WTC11 (cell line): ENCODE data around the gene ALDOA.

Experiments used
- CREM ChIP-seq: sonication (generic); formaldehyde crosslinking; IDR thresholded peaks from 2 replicates; pipeline ENCODE4 v1.8.1; 2022; ENCODE audit warnings: mild to moderate bottlenecking, missing genetic modification reagents, moderate library complexity
- MAX ChIP-seq: sonication (generic); formaldehyde crosslinking; IDR thresholded peaks from 2 replicates; pipeline ENCODE4 v1.8.0; 2022; ENCODE audit warnings: mild to moderate bottlenecking, missing genetic modification reagents
- PREB ChIP-seq: sonication (generic); formaldehyde crosslinking; IDR thresholded peaks from 2 replicates; pipeline ENCODE4 v1.8.1; 2022; ENCODE audit warnings: mild to moderate bottlenecking, missing genetic modification reagents, moderate library complexity, borderline replicate concordance
- RORB ChIP-seq: fragments of 250-450 bp; sonication (Bioruptor Pico); IDR thresholded peaks from 2 replicates; pipeline ENCODE4 v1.9.0; 2021; ENCODE audit warnings: mild to moderate bottlenecking
- SP1 ChIP-seq: sonication (generic); formaldehyde crosslinking; conservative IDR thresholded peaks from 2 replicates; pipeline ENCODE4 v1.8.1; 2022; ENCODE audit warnings: missing genetic modification reagents
- TP53 ChIP-seq: sonication (generic); formaldehyde crosslinking; IDR thresholded peaks from 2 replicates; pipeline ENCODE4 v1.8.1; 2023; ENCODE audit warnings: mild to moderate bottlenecking, missing genetic modification reagents
- ZNF232 ChIP-seq: sonication (generic); formaldehyde crosslinking; IDR thresholded peaks from 2 replicates; pipeline ENCODE4 v1.8.0; 2022; ENCODE audit warnings: mild to moderate bottlenecking, missing genetic modification reagents
- ZNF532 ChIP-seq: fragments of 250-450 bp; sonication (Bioruptor Pico); IDR thresholded peaks from 2 replicates; pipeline ENCODE4 v1.9.0; 2021; ENCODE audit warnings: mild to moderate bottlenecking, borderline replicate concordance
- TF ChIP-seq, protein P1 (sequence below): fragments of 200-600 bp; IDR thresholded peaks from 2 replicates; pipeline ENCODE4 v1.8.0; 2022; ENCODE audit warnings: antibody characterized with exemption
- TF ChIP-seq, protein P2 (sequence below): sonication (generic); formaldehyde crosslinking; IDR thresholded peaks from 2 replicates; pipeline ENCODE4 v1.8.0; 2022; ENCODE audit warnings: mild to moderate bottlenecking, missing genetic modification reagents
- TF ChIP-seq, protein P3 (sequence below): fragments of 250-450 bp; sonication (Bioruptor Pico); IDR thresholded peaks from 2 replicates; pipeline ENCODE4 v1.9.0; 2021; ENCODE audit warnings: moderate library complexity, mild to moderate bottlenecking, inconsistent platforms, borderline replicate concordance
- TF ChIP-seq, protein P4 (sequence below): sonication (generic); formaldehyde crosslinking; conservative IDR thresholded peaks from 2 replicates; pipeline ENCODE4 v1.8.1; 2022; ENCODE audit warnings: mild to moderate bottlenecking, missing genetic modification reagents
- TF ChIP-seq, protein P5 (sequence below): sonication (generic); formaldehyde crosslinking; IDR thresholded peaks from 2 replicates; pipeline ENCODE4 v1.8.0; 2023; ENCODE audit warnings: missing genetic modification reagents, mild to moderate bottlenecking, borderline replicate concordance

DNA sequence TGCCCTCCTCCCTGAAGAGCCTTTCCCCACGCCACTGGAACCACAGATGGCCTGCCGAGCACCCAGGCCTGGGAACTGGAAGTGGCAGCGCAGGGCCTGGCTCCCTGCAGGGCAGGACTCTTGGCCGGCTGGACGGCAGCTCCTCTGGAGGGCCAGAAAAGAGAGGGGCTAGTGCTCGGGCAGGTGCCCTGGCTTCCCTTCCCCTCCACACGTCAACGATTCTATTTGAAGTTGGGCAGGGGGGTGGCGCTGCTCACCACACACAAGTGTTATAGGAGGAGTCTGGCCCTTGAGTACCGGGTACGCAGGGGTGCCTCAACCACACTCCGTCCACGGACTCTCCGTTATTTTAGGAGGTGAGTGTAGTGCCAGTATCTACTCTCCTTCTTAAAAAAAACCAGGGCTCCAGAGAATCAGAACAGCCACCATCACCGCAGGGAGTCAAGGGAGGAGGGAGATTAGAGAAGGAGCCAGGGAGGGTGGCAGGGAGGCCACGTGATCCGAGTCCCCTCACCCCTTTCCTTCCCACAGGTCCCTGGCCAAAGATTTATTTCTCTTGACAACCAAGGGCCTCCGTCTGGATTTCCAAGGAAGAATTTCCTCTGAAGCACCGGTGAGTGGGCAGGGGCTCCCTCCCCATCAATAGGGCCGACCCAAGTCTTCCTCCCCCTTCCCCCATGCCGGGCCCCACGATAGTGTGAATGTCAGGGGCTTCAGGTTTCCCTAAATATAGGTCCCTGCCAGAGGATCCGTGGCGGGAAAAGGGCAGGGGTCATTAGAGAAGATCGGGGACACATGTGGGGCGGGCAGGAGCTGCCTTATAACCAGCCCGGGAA, 1.4 kb upstream of the ALDOA start:
- TF ChIP-seq CREM (CRISPR knock-in tag) (no peak), ZNF532 (CRISPR knock-in tag) (no peak), MAX (peak; percentile 45), RORB (no peak), ZNF232 (CRISPR knock-in tag) (no peak), PREB (CRISPR knock-in tag) (no peak), TP53 (CRISPR knock-in tag) (no peak), SP1 (CRISPR knock-in tag) (no peak)
- TF ChIP-seq, protein P1, sequence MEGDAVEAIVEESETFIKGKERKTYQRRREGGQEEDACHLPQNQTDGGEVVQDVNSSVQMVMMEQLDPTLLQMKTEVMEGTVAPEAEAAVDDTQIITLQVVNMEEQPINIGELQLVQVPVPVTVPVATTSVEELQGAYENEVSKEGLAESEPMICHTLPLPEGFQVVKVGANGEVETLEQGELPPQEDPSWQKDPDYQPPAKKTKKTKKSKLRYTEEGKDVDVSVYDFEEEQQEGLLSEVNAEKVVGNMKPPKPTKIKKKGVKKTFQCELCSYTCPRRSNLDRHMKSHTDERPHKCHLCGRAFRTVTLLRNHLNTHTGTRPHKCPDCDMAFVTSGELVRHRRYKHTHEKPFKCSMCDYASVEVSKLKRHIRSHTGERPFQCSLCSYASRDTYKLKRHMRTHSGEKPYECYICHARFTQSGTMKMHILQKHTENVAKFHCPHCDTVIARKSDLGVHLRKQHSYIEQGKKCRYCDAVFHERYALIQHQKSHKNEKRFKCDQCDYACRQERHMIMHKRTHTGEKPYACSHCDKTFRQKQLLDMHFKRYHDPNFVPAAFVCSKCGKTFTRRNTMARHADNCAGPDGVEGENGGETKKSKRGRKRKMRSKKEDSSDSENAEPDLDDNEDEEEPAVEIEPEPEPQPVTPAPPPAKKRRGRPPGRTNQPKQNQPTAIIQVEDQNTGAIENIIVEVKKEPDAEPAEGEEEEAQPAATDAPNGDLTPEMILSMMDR, result no peak
- TF ChIP-seq, protein P2, sequence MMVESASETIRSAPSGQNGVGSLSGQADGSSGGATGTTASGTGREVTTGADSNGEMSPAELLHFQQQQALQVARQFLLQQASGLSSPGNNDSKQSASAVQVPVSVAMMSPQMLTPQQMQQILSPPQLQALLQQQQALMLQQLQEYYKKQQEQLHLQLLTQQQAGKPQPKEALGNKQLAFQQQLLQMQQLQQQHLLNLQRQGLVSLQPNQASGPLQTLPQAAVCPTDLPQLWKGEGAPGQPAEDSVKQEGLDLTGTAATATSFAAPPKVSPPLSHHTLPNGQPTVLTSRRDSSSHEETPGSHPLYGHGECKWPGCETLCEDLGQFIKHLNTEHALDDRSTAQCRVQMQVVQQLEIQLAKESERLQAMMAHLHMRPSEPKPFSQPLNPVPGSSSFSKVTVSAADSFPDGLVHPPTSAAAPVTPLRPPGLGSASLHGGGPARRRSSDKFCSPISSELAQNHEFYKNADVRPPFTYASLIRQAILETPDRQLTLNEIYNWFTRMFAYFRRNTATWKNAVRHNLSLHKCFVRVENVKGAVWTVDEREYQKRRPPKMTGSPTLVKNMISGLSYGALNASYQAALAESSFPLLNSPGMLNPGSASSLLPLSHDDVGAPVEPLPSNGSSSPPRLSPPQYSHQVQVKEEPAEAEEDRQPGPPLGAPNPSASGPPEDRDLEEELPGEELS (CRISPR knock-in tag), result 0 out of 2 replicates have a peak, but pooled peaks have one; percentile 25
- TF ChIP-seq, protein P3, sequence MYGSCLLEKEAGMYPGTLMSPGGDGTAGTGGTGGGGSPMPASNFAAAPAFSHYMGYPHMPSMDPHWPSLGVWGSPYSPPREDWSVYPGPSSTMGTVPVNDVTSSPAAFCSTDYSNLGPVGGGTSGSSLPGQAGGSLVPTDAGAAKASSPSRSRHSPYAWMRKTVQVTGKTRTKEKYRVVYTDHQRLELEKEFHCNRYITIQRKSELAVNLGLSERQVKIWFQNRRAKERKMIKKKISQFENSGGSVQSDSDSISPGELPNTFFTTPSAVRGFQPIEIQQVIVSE, result no peak
- TF ChIP-seq, protein P4, sequence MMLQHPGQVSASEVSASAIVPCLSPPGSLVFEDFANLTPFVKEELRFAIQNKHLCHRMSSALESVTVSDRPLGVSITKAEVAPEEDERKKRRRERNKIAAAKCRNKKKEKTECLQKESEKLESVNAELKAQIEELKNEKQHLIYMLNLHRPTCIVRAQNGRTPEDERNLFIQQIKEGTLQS, result no peak
- TF ChIP-seq, protein P5, sequence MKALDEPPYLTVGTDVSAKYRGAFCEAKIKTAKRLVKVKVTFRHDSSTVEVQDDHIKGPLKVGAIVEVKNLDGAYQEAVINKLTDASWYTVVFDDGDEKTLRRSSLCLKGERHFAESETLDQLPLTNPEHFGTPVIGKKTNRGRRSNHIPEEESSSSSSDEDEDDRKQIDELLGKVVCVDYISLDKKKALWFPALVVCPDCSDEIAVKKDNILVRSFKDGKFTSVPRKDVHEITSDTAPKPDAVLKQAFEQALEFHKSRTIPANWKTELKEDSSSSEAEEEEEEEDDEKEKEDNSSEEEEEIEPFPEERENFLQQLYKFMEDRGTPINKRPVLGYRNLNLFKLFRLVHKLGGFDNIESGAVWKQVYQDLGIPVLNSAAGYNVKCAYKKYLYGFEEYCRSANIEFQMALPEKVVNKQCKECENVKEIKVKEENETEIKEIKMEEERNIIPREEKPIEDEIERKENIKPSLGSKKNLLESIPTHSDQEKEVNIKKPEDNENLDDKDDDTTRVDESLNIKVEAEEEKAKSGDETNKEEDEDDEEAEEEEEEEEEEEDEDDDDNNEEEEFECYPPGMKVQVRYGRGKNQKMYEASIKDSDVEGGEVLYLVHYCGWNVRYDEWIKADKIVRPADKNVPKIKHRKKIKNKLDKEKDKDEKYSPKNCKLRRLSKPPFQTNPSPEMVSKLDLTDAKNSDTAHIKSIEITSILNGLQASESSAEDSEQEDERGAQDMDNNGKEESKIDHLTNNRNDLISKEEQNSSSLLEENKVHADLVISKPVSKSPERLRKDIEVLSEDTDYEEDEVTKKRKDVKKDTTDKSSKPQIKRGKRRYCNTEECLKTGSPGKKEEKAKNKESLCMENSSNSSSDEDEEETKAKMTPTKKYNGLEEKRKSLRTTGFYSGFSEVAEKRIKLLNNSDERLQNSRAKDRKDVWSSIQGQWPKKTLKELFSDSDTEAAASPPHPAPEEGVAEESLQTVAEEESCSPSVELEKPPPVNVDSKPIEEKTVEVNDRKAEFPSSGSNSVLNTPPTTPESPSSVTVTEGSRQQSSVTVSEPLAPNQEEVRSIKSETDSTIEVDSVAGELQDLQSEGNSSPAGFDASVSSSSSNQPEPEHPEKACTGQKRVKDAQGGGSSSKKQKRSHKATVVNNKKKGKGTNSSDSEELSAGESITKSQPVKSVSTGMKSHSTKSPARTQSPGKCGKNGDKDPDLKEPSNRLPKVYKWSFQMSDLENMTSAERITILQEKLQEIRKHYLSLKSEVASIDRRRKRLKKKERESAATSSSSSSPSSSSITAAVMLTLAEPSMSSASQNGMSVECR, result no peak
